ENCODE data around the gene QSER1. TPM values are rescaled to one million over a fixed set of nuclear protein-coding genes. Genes with fewer than 3 reads are reported as not detected.

The QSER1 gene
- total and polyA plus RNA-seq, 2 experiments from 2014 or later: 29.4 to 132 TPM

DNA sequence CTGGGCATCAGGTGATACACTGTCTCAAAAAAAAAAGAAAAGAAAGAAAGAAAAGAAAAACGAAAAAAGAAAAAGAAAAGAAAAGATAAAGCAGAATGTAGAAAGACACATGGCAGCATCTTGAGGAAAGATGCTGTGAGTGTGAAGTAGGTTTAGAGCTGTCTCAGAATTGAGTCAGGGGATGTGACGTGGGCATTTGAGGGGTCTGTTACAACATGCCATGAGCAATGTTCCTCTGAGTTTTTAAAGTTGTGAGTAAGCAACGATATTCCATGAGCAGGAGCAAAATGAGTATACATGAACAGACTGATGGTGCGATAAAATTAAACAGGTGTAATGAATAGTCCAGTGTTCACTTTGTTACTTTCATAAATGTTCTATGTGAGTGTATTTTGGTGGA lies 11.3 kb upstream of the QSER1 start:
- H3K4me1 Mint-ChIP-seq: peaks cover 13% of the 10 kb centered on the region
- no peak overlapping the region for H3K27ac Mint-ChIP-seq
- ATAC-seq: no peak

More for the DNA sequence above, 11.3 kb upstream of the QSER1 start:
- Histone ChIP-seq H3K4me2 (no peak overlapping the region), H3K4me3 (no peak overlapping the region), H3K27me3 (ENCODE audit: insufficient read depth) (no peaks in the 10 kb centered on the region), H3K79me2 (replicated peaks; ENCODE audit: insufficient read depth) (no peaks in the 10 kb centered on the region), H4K20me1 (replicated peaks; ENCODE audit: insufficient read depth) (no peaks in the 10 kb centered on the region), H3K9me2 (ENCODE audit: insufficient read depth) (no peaks in the 10 kb centered on the region), H2AFZ (no peak overlapping the region), H3K27ac (ENCODE audit: low read depth) (no peak overlapping the region), H3K36me3 (ENCODE audit: insufficient read depth) (no peaks in the 10 kb centered on the region), H3F3A (replicated peaks; ENCODE audit: low read depth) (no peaks in the 10 kb centered on the region), H3K4me1 (ENCODE audit: insufficient read depth) (peaks cover 12% of the 10 kb centered on the region)
- peaks cover 3% of the 10 kb centered on the region for H3K27me3 Mint-ChIP-seq (ENCODE audit: insufficient read depth, low read depth, poor library complexity)
- DNase-seq (ENCODE audit: low spot score): no peak
- TF ChIP-seq, protein P1, sequence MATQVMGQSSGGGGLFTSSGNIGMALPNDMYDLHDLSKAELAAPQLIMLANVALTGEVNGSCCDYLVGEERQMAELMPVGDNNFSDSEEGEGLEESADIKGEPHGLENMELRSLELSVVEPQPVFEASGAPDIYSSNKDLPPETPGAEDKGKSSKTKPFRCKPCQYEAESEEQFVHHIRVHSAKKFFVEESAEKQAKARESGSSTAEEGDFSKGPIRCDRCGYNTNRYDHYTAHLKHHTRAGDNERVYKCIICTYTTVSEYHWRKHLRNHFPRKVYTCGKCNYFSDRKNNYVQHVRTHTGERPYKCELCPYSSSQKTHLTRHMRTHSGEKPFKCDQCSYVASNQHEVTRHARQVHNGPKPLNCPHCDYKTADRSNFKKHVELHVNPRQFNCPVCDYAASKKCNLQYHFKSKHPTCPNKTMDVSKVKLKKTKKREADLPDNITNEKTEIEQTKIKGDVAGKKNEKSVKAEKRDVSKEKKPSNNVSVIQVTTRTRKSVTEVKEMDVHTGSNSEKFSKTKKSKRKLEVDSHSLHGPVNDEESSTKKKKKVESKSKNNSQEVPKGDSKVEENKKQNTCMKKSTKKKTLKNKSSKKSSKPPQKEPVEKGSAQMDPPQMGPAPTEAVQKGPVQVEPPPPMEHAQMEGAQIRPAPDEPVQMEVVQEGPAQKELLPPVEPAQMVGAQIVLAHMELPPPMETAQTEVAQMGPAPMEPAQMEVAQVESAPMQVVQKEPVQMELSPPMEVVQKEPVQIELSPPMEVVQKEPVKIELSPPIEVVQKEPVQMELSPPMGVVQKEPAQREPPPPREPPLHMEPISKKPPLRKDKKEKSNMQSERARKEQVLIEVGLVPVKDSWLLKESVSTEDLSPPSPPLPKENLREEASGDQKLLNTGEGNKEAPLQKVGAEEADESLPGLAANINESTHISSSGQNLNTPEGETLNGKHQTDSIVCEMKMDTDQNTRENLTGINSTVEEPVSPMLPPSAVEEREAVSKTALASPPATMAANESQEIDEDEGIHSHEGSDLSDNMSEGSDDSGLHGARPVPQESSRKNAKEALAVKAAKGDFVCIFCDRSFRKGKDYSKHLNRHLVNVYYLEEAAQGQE (IDR thresholded peaks at IDR 0.05; ENCODE audit: unreplicated experiment): no peak
- TF ChIP-seq, protein P2, sequence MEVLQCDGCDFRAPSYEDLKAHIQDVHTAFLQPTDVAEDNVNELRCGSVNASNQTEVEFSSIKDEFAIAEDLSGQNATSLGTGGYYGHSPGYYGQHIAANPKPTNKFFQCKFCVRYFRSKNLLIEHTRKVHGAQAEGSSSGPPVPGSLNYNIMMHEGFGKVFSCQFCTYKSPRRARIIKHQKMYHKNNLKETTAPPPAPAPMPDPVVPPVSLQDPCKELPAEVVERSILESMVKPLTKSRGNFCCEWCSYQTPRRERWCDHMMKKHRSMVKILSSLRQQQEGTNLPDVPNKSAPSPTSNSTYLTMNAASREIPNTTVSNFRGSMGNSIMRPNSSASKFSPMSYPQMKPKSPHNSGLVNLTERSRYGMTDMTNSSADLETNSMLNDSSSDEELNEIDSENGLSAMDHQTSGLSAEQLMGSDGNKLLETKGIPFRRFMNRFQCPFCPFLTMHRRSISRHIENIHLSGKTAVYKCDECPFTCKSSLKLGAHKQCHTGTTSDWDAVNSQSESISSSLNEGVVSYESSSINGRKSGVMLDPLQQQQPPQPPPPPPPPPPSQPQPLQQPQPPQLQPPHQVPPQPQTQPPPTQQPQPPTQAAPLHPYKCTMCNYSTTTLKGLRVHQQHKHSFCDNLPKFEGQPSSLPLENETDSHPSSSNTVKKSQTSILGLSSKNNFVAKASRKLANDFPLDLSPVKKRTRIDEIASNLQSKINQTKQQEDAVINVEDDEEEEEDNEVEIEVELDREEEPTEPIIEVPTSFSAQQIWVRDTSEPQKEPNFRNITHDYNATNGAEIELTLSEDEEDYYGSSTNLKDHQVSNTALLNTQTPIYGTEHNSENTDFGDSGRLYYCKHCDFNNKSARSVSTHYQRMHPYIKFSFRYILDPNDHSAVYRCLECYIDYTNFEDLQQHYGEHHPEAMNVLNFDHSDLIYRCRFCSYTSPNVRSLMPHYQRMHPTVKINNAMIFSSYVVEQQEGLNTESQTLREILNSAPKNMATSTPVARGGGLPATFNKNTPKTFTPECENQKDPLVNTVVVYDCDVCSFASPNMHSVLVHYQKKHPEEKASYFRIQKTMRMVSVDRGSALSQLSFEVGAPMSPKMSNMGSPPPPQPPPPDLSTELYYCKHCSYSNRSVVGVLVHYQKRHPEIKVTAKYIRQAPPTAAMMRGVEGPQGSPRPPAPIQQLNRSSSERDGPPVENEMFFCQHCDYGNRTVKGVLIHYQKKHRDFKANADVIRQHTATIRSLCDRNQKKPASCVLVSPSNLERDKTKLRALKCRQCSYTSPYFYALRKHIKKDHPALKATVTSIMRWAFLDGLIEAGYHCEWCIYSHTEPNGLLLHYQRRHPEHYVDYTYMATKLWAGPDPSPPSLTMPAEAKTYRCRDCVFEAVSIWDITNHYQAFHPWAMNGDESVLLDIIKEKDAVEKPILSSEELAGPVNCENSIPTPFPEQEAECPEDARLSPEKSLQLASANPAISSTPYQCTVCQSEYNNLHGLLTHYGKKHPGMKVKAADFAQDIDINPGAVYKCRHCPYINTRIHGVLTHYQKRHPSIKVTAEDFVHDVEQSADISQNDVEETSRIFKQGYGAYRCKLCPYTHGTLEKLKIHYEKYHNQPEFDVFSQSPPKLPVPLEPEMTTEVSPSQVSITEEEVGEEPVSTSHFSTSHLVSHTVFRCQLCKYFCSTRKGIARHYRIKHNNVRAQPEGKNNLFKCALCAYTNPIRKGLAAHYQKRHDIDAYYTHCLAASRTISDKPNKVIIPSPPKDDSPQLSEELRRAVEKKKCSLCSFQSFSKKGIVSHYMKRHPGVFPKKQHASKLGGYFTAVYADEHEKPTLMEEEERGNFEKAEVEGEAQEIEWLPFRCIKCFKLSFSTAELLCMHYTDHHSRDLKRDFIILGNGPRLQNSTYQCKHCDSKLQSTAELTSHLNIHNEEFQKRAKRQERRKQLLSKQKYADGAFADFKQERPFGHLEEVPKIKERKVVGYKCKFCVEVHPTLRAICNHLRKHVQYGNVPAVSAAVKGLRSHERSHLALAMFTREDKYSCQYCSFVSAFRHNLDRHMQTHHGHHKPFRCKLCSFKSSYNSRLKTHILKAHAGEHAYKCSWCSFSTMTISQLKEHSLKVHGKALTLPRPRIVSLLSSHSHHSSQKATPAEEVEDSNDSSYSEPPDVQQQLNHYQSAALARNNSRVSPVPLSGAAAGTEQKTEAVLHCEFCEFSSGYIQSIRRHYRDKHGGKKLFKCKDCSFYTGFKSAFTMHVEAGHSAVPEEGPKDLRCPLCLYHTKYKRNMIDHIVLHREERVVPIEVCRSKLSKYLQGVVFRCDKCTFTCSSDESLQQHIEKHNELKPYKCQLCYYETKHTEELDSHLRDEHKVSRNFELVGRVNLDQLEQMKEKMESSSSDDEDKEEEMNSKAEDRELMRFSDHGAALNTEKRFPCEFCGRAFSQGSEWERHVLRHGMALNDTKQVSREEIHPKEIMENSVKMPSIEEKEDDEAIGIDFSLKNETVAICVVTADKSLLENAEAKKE (CRISPR knock-in tag; IDR thresholded peaks at IDR 0.05): no peak
- TF ChIP-seq POLR2AphosphoS5 (IDR thresholded peaks at IDR 0.05; ENCODE audit: low read depth) (no peak), EZH2 (IDR thresholded peaks at IDR 0.05; ENCODE audit: low read depth, unreplicated experiment) (no peak), JUNB (IDR thresholded peaks at IDR 0.05; ENCODE audit: unreplicated experiment) (no peak), CREB1 (CRISPR knock-in tag; IDR thresholded peaks at IDR 0.05; ENCODE audit: low read depth) (no peak), NANOG (IDR thresholded peaks at IDR 0.05; ENCODE audit: borderline replicate concordance) (no peak), ZNF331 (CRISPR knock-in tag; IDR thresholded peaks at IDR 0.05; ENCODE audit: low read depth) (no peak), EZH2phosphoT487 (IDR thresholded peaks at IDR 0.05; ENCODE audit: unreplicated experiment) (no peak), STAT1 (IDR thresholded peaks at IDR 0.05; ENCODE audit: unreplicated experiment) (no peak)
- TF ChIP-seq, protein P3, sequence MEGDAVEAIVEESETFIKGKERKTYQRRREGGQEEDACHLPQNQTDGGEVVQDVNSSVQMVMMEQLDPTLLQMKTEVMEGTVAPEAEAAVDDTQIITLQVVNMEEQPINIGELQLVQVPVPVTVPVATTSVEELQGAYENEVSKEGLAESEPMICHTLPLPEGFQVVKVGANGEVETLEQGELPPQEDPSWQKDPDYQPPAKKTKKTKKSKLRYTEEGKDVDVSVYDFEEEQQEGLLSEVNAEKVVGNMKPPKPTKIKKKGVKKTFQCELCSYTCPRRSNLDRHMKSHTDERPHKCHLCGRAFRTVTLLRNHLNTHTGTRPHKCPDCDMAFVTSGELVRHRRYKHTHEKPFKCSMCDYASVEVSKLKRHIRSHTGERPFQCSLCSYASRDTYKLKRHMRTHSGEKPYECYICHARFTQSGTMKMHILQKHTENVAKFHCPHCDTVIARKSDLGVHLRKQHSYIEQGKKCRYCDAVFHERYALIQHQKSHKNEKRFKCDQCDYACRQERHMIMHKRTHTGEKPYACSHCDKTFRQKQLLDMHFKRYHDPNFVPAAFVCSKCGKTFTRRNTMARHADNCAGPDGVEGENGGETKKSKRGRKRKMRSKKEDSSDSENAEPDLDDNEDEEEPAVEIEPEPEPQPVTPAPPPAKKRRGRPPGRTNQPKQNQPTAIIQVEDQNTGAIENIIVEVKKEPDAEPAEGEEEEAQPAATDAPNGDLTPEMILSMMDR (conservative IDR thresholded peaks at IDR 0.05; ENCODE audit: low read depth in 2 of 2): no peak
- TF ChIP-seq, protein P4, sequence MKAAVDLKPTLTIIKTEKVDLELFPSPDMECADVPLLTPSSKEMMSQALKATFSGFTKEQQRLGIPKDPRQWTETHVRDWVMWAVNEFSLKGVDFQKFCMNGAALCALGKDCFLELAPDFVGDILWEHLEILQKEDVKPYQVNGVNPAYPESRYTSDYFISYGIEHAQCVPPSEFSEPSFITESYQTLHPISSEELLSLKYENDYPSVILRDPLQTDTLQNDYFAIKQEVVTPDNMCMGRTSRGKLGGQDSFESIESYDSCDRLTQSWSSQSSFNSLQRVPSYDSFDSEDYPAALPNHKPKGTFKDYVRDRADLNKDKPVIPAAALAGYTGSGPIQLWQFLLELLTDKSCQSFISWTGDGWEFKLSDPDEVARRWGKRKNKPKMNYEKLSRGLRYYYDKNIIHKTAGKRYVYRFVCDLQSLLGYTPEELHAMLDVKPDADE (IDR thresholded peaks at IDR 0.05): no peak
- peaks cover 8% of the 10 kb centered on the region; the same call in 2 of the 3 replicates for H3K9me3 Mint-ChIP-seq
- no peak overlapping the region for H3K4me3 Mint-ChIP-seq
- H3K36me3 Mint-ChIP-seq (ENCODE audit: low read depth): peaks cover 4% of the 10 kb centered on the region; the same call in 2 of the 3 replicates

Measured in GM23338 (cell line).